Retina (tissue), 1 donor: Measurements from ENCODE around the gene PRMT9.

Experiments used
- DNase-seq: peaks from one replicate; pipeline ENCODE4 v3.0.0-alpha.2; 2016

PRMT9 gene

GRCh38 chr4:147617841-147618691 is 65.9 kb downstream of the PRMT9 start:
- no peak for DNase-seq

- DNase-seq = peak; percentile 98
These were observed 66.7 kb downstream of the PRMT9 start, which contains the start of gene TMEM184C for GRCh38 chr4:147617173-147617840. Gene TMEM184C (plus strand): TSS chr4:147617397. CDS start chr4:147617957, 560 bp downstream.

- no peak for DNase-seq
These were observed 67.2 kb downstream of the PRMT9 start for GRCh38 chr4:147616849-147617172.

GRCh38 chr4:147610686-147611085 is 73.3 kb downstream of the PRMT9 start:
- DNase-seq = no peak

GRCh38 chr4:147607471-147607870 is 76.5 kb downstream of the PRMT9 start:
- no peak for DNase-seq

GRCh38 chr4:147605499-147605898 is 78.5 kb downstream of the PRMT9 start:
- peak; percentile 7 for DNase-seq

- DNase-seq = no peak
These were observed 84.2 kb downstream of the PRMT9 start for GRCh38 chr4:147599769-147600168.

- no peak for DNase-seq
These were observed 84.8 kb downstream of the PRMT9 start for GRCh38 chr4:147599206-147599605.

GRCh38 chr4:147597561-147597960 is 86.4 kb downstream of the PRMT9 start:
- DNase-seq = no peak

- DNase-seq = no peak
These were observed 87.0 kb downstream of the PRMT9 start for GRCh38 chr4:147596981-147597380.

GRCh38 chr4:147596377-147596776 is 87.6 kb downstream of the PRMT9 start:
- DNase-seq = no peak

GRCh38 chr4:147594578-147594977 is 89.4 kb downstream of the PRMT9 start:
- no peak for DNase-seq

- no peak for DNase-seq
These were observed 89.9 kb downstream of the PRMT9 start for GRCh38 chr4:147594107-147594506.

GRCh38 chr4:147591106-147591505 is 92.9 kb downstream of the PRMT9 start:
- DNase-seq = no peak

GRCh38 chr4:147590249-147590920 is 93.6 kb downstream of the PRMT9 start:
- peak; percentile 71 for DNase-seq

GRCh38 chr4:147589586-147589985 is 94.4 kb downstream of the PRMT9 start:
- peak; percentile 7 for DNase-seq
